Measurements from ENCODE around the gene DOCK9. TPM values are rescaled to one million over a fixed set of nuclear protein-coding genes. Genes with fewer than 3 reads are reported as not detected.

The DOCK9 gene
- total and polyA plus RNA-seq, 9 of the 15 experiments (the other 6 are each of a cell fraction or from before 2014, with no cell fraction given) = 3.5 to 25.3 (median 16.7) TPM

GRCh38 chr13:99009987-99010551, 32.2 kb upstream of the DOCK9 start:
- CTCF ChIA-PET (ENCODE audit: low intra/inter-chr PET ratio) = no interaction called here
- Histone ChIP-seq H3K4me3 (no peak overlapping the region), H3K9me1 (ENCODE audit: control insufficient read depth, insufficient read depth, low read length) (peaks cover 4% of the 10 kb centered on the region), H3K36me3 (ENCODE audit: control insufficient read depth, insufficient read depth, low read length) (no peaks in the 10 kb centered on the region), H3K79me2 (ENCODE audit: control insufficient read depth, insufficient read depth, low read length) (peaks cover 4% of the 10 kb centered on the region; the same call in 2 of the 3 replicates), H2AFZ (ENCODE audit: low read depth, low read length) (no peak overlapping the region), H3K9me3 (replicated peaks; ENCODE audit: control insufficient read depth, insufficient read depth, low read depth, low read length) (no peaks in the 10 kb centered on the region), H3K9ac (ENCODE audit: insufficient read depth in 1 of 2, low read depth in 2 of 2, low read length in 2 of 2) (no peak overlapping the region), H3K27ac (ENCODE audit: extremely low read depth, low read depth, low read length) (no peak overlapping the region), H3K4me2 (ENCODE audit: insufficient read depth, low read length) (no peak overlapping the region), H3K4me1 (replicated peaks in 1 of 2; ENCODE audit: control insufficient read depth in 2 of 2, insufficient read depth in 2 of 2, low read length in 2 of 2) (peaks cover 5 to 14% of the 10 kb centered on the region in 2 experiments; a peak in 4 of 5 replicates), H3K27me3 (ENCODE audit: control insufficient read depth in 2 of 2, insufficient read depth in 2 of 2, low read length in 2 of 2) (no peaks in the 10 kb centered on the region), H4K20me1 (replicated peaks; ENCODE audit: control insufficient read depth, insufficient read depth, low read length) (no peaks in the 10 kb centered on the region)
- BruUV-seq (replicated peaks) = no TSS peak
- POLR2A ChIA-PET = interaction anchor here (0.5 to 1.2 kb wide), 3 partner anchors 47 to 357 kb away, joined by 3 read pairs; no protein-coding TSS in a partner anchor
- DNase-seq (ENCODE audit: extremely low read depth in 1 of 4, low spot score in 3 of 4) (no peak), ATAC-seq (no peak), FAIRE-seq (no peak)
- TF ChIP-seq ZNF316 (IDR thresholded peaks at IDR 0.05) = 0 out of 2 replicates have a peak, but pooled peaks have one; percentile 2
- no peak for TF ChIP-seq TRIM25 (IDR thresholded peaks at IDR 0.05; ENCODE audit: borderline replicate concordance)
- in situ Hi-C loops (cut with MboI) (no loop called here), intact Hi-C loops (cut with micrococcal nuclease) (no loop called here)
- WGBS (ENCODE audit: insufficient coverage, low coverage, missing lambda C conversion rate) = 84% methylated on average over 4 of the region's 4 CpGs

DNA sequence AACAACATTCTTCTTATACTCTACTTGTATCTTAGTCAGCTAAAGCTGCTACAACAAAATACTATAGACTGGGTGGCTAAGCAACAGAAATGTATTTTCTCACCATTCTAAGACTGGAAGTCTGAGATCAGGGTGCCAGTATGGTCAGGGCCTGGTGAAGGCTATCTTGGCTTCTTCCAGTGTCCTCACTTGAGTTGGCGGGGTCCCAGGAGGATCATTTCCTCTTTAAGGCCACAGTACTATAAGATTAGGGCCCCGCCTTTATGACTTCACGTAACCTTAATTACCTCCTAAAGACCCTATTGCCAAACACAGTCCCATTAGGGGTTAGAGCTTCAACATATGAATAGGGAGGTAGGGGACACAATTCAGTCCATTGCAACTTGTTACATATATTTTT, 30.7 kb upstream of the DOCK9 start:
- Histone ChIP-seq H4K20me1 (replicated peaks; ENCODE audit: control insufficient read depth, insufficient read depth, low read length) (no peaks in the 10 kb centered on the region), H3K9me3 (replicated peaks; ENCODE audit: control insufficient read depth, insufficient read depth, low read depth, low read length) (no peaks in the 10 kb centered on the region), H2AFZ (ENCODE audit: low read depth, low read length) (0 out of 2 replicates have a peak overlapping the region, but pooled peaks have one; percentile 31), H3K27ac (ENCODE audit: extremely low read depth, low read depth, low read length) (no peak overlapping the region), H3K9ac (ENCODE audit: insufficient read depth in 1 of 2, low read depth in 2 of 2, low read length in 2 of 2) (no peak overlapping the region), H3K4me2 (ENCODE audit: insufficient read depth, low read length) (no peak overlapping the region), H3K79me2 (ENCODE audit: control insufficient read depth, insufficient read depth, low read length) (no peaks in the 10 kb centered on the region; the same call in 2 of the 3 replicates), H3K4me3 (no peak overlapping the region), H3K36me3 (ENCODE audit: control insufficient read depth, insufficient read depth, low read length) (no peaks in the 10 kb centered on the region), H3K4me1 (replicated peaks in 1 of 2; ENCODE audit: control insufficient read depth in 2 of 2, insufficient read depth in 2 of 2, low read length in 2 of 2) (peaks cover 2 to 5% of the 10 kb centered on the region in 2 experiments; a peak in 4 of 5 replicates), H3K9me1 (ENCODE audit: control insufficient read depth, insufficient read depth, low read length) (no peaks in the 10 kb centered on the region), H3K27me3 (ENCODE audit: control insufficient read depth in 2 of 2, insufficient read depth in 2 of 2, low read length in 2 of 2) (no peaks in the 10 kb centered on the region)
- BruUV-seq (replicated peaks) = no TSS peak
- ATAC-seq (peak; percentile 82), FAIRE-seq (no peak), DNase-seq (ENCODE audit: extremely low read depth in 1 of 4, low spot score in 3 of 4) (peak in 1 of 4 experiments; percentile 42)
- 43% methylated on average over 3 of the region's 3 CpGs for WGBS (ENCODE audit: insufficient coverage, low coverage, missing lambda C conversion rate)
- intact Hi-C loops (cut with micrococcal nuclease) = no loop called here
- CTCF ChIA-PET (ENCODE audit: low intra/inter-chr PET ratio) = no interaction called here
- TF ChIP-seq, protein P1, sequence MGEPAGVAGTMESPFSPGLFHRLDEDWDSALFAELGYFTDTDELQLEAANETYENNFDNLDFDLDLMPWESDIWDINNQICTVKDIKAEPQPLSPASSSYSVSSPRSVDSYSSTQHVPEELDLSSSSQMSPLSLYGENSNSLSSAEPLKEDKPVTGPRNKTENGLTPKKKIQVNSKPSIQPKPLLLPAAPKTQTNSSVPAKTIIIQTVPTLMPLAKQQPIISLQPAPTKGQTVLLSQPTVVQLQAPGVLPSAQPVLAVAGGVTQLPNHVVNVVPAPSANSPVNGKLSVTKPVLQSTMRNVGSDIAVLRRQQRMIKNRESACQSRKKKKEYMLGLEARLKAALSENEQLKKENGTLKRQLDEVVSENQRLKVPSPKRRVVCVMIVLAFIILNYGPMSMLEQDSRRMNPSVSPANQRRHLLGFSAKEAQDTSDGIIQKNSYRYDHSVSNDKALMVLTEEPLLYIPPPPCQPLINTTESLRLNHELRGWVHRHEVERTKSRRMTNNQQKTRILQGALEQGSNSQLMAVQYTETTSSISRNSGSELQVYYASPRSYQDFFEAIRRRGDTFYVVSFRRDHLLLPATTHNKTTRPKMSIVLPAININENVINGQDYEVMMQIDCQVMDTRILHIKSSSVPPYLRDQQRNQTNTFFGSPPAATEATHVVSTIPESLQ (CRISPR knock-in tag; IDR thresholded peaks at IDR 0.05) = no peak
- peak; percentile 70 for TF ChIP-seq SNIP1 (IDR thresholded peaks at IDR 0.05; ENCODE audit: low read depth)
- in situ Hi-C loops (cut with MboI) = no loop called here
- POLR2A ChIA-PET = interaction anchor here (1.0 kb wide), 1 partner anchor 32 kb away, joined by 3 read pairs; no protein-coding TSS in a partner anchor

All from K562 (cell line).